Measurements from ENCODE around the gene PTS. TPM values are rescaled to one million over a fixed set of nuclear protein-coding genes. Genes with fewer than 3 reads are reported as not detected.
"Not testable (repeated sequence)": the region's sequence is repeated elsewhere in the genome, so short reads cannot be mapped to it uniquely, and the experiment has no call there.

PTS gene
- total RNA-seq, 1 experiment from 2014 or later, result 48.6 TPM

- H2BK12ac ChIP-seq (ENCODE audit: insufficient read length, low read depth, low read length), result no peak overlapping the region
- H3K79me1 ChIP-seq (ENCODE audit: insufficient read depth, low read depth, low read length, poor library complexity, severe bottlenecking), result no peaks in the 10 kb centered on the region
- no peak overlapping the region for H4K5ac ChIP-seq (ENCODE audit: insufficient read length, low read depth, low read length)
- H3K27me3 Mint-ChIP-seq (ENCODE audit: low read depth), result no peaks in the 10 kb centered on the region; the same call in 1 of the 2 replicates
- H3K9ac ChIP-seq (ENCODE audit: extremely low read depth, insufficient read length, low read length), result no peak overlapping the region
- H3K36me3 Mint-ChIP-seq (ENCODE audit: insufficient read depth in 1 of 3, low read depth in 3 of 3), result no peaks in the 10 kb centered on the region
- H2AK5ac ChIP-seq (ENCODE audit: insufficient read length, low read length), result no peak overlapping the region
- H3K4me3 Mint-ChIP-seq, result no peak overlapping the region
- H2AFZ ChIP-seq (ENCODE audit: low read length), result no peak overlapping the region
- TF ChIP-seq, protein P1, sequence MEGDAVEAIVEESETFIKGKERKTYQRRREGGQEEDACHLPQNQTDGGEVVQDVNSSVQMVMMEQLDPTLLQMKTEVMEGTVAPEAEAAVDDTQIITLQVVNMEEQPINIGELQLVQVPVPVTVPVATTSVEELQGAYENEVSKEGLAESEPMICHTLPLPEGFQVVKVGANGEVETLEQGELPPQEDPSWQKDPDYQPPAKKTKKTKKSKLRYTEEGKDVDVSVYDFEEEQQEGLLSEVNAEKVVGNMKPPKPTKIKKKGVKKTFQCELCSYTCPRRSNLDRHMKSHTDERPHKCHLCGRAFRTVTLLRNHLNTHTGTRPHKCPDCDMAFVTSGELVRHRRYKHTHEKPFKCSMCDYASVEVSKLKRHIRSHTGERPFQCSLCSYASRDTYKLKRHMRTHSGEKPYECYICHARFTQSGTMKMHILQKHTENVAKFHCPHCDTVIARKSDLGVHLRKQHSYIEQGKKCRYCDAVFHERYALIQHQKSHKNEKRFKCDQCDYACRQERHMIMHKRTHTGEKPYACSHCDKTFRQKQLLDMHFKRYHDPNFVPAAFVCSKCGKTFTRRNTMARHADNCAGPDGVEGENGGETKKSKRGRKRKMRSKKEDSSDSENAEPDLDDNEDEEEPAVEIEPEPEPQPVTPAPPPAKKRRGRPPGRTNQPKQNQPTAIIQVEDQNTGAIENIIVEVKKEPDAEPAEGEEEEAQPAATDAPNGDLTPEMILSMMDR (conservative IDR thresholded peaks at IDR 0.05), result no peak
- no peak for DNase-seq
- H3K14ac ChIP-seq (ENCODE audit: insufficient read depth, low read length), result no peak overlapping the region
- H2BK120ac ChIP-seq (ENCODE audit: low read depth, low read length, poor library complexity, severe bottlenecking), result no peak overlapping the region
- H3K23ac ChIP-seq (ENCODE audit: insufficient read length, low read depth, low read length), result no peak overlapping the region
- H3K4me1 Mint-ChIP-seq, result peaks cover 2 to 3% of the 10 kb centered on the region in 2 experiments; a peak in 1 of 4 replicates
- no peaks in the 10 kb centered on the region for H4K20me1 ChIP-seq (ENCODE audit: control insufficient read depth, insufficient read depth, insufficient read length)
- no peak overlapping the region for H3K56ac ChIP-seq (ENCODE audit: insufficient read length, low read depth, low read length)
- H3K4me2 ChIP-seq (ENCODE audit: insufficient read depth, insufficient read length, low read length), result no peak overlapping the region
- H2BK5ac ChIP-seq (ENCODE audit: insufficient read length, low read length), result no peak overlapping the region
- peaks cover 4% of the 10 kb centered on the region in 2 experiments; a peak in 3 of 5 replicates for H3K9me3 Mint-ChIP-seq
- H2BK20ac ChIP-seq (ENCODE audit: low read depth, low read length, poor library complexity, severe bottlenecking), result no peak overlapping the region
- no peaks in the 10 kb centered on the region for H3K23me2 ChIP-seq (ENCODE audit: insufficient read length, low read depth, low read length, poor library complexity, severe bottlenecking)
- no peak overlapping the region for H3K27ac Mint-ChIP-seq
- no peak overlapping the region for H2BK15ac ChIP-seq (ENCODE audit: low read depth, low read length)
- no peaks in the 10 kb centered on the region for H3K27me3 ChIP-seq (ENCODE audit: insufficient read depth, low read length)
- no peak overlapping the region for H3T11ph ChIP-seq (ENCODE audit: low read length)
- no peak overlapping the region for H4K91ac ChIP-seq (ENCODE audit: insufficient read length, low read depth, low read length)
- H3K4me1 ChIP-seq (ENCODE audit: insufficient read depth, low read length), result no peaks in the 10 kb centered on the region; the same call in 1 of the 2 replicates
- no peak overlapping the region for H3K18ac ChIP-seq (ENCODE audit: insufficient read length, low read depth, low read length)
- no peak overlapping the region for H4K8ac ChIP-seq (replicated peaks; ENCODE audit: insufficient read length, low read depth, low read length)
- H3K9me3 ChIP-seq (ENCODE audit: control insufficient read depth, low read depth, low read length), result no peaks in the 10 kb centered on the region
- H3K79me2 ChIP-seq (ENCODE audit: insufficient read depth, low read length), result no peaks in the 10 kb centered on the region
- no peak overlapping the region for H3K4ac ChIP-seq (ENCODE audit: low read depth, low read length)
- no peak overlapping the region for H3K27ac ChIP-seq (ENCODE audit: insufficient read length, low read depth, low read length)
Observed at GRCh38 chr11:112186304-112186703, 39.9 kb upstream of the PTS start.

- not testable (repeated sequence) for H3K4me1 Mint-ChIP-seq; H3K18ac ChIP-seq (ENCODE audit: insufficient read length, low read depth, low read length); H3K23me2 ChIP-seq (ENCODE audit: insufficient read length, low read depth, low read length, poor library complexity, severe bottlenecking); H2BK15ac ChIP-seq (ENCODE audit: low read depth, low read length); H4K5ac ChIP-seq (ENCODE audit: insufficient read length, low read depth, low read length); H4K91ac ChIP-seq (ENCODE audit: insufficient read length, low read depth, low read length); H4K8ac ChIP-seq (replicated peaks; ENCODE audit: insufficient read length, low read depth, low read length); H3K9me3 Mint-ChIP-seq; H4K20me1 ChIP-seq (ENCODE audit: control insufficient read depth, insufficient read depth, insufficient read length); H3K36me3 Mint-ChIP-seq (ENCODE audit: insufficient read depth in 1 of 3, low read depth in 3 of 3); H3K79me1 ChIP-seq (ENCODE audit: insufficient read depth, low read depth, low read length, poor library complexity, severe bottlenecking); H3K79me2 ChIP-seq (ENCODE audit: insufficient read depth, low read length); H2BK12ac ChIP-seq (ENCODE audit: insufficient read length, low read depth, low read length); DNase-seq; H3K27me3 ChIP-seq (ENCODE audit: insufficient read depth, low read length); H2BK120ac ChIP-seq (ENCODE audit: low read depth, low read length, poor library complexity, severe bottlenecking); H3K4ac ChIP-seq (ENCODE audit: low read depth, low read length); H3K14ac ChIP-seq (ENCODE audit: insufficient read depth, low read length); H3K4me1 ChIP-seq (ENCODE audit: insufficient read depth, low read length); H3K23ac ChIP-seq (ENCODE audit: insufficient read length, low read depth, low read length); H2BK20ac ChIP-seq (ENCODE audit: low read depth, low read length, poor library complexity, severe bottlenecking); H3K4me2 ChIP-seq (ENCODE audit: insufficient read depth, insufficient read length, low read length); H2AFZ ChIP-seq (ENCODE audit: low read length); H3K4me3 Mint-ChIP-seq; H3K27ac ChIP-seq (ENCODE audit: insufficient read length, low read depth, low read length); H3K56ac ChIP-seq (ENCODE audit: insufficient read length, low read depth, low read length); H3K9me3 ChIP-seq (ENCODE audit: control insufficient read depth, low read depth, low read length); H2BK5ac ChIP-seq (ENCODE audit: insufficient read length, low read length); H3K27ac Mint-ChIP-seq; H3K9ac ChIP-seq (ENCODE audit: extremely low read depth, insufficient read length, low read length); H2AK5ac ChIP-seq (ENCODE audit: insufficient read length, low read length); H3T11ph ChIP-seq (ENCODE audit: low read length)
- H3K27me3 Mint-ChIP-seq (ENCODE audit: low read depth), result peaks cover 14% of the 10 kb centered on the region
- whole genome bisulfite sequencing (ENCODE audit: extremely low coverage, insufficient read length, low lambda C conversion rate), result no CpG with 5 or more reads among the region's 11 CpGs
Observed at GRCh38 chr11:112195113-112195512, 31.1 kb upstream of the PTS start.

Measured in H9 (cell line).